ENCODE data around the gene SCIN. TPM values are rescaled to one million over a fixed set of nuclear protein-coding genes. Genes with fewer than 3 reads are reported as not detected.
"Not testable (repeated sequence)": the region's sequence is repeated elsewhere in the genome, so short reads cannot be mapped to it uniquely, and the experiment has no call there.

Gene SCIN
- total RNA-seq, 1 donor from 2014 or later: 0.26 TPM

- DNase-seq (ENCODE audit: low read depth) (no peak), FAIRE-seq (no peak)
- no peaks in the 10 kb centered on the region for H3K36me3 ChIP-seq (ENCODE audit: control insufficient read depth, insufficient read depth, low read length)
- H3K27me3 ChIP-seq (ENCODE audit: control insufficient read depth, insufficient read depth, low read length): no peaks in the 10 kb centered on the region
- no peak for TF ChIP-seq CTCF (IDR thresholded peaks at IDR 0.05; ENCODE audit: insufficient read depth, low read length, severe bottlenecking)
- H3K4me3 ChIP-seq (ENCODE audit: low read depth, low read length): no peak overlapping the region
Observed at GRCh38 chr7:12661581-12661980, 91.1 kb downstream of the SCIN start.

GRCh38 chr7:12670000-12670729, 99.6 kb downstream of the SCIN start:
- DNase-seq (ENCODE audit: low read depth): no peak
- no peak for TF ChIP-seq CTCF (IDR thresholded peaks at IDR 0.05; ENCODE audit: insufficient read depth, low read length, severe bottlenecking)
- Histone ChIP-seq H3K27me3 (ENCODE audit: control insufficient read depth, insufficient read depth, low read length) (no peaks in the 10 kb centered on the region), H3K4me3 (ENCODE audit: low read depth, low read length) (no peak overlapping the region), H3K36me3 (ENCODE audit: control insufficient read depth, insufficient read depth, low read length) (no peaks in the 10 kb centered on the region)
- FAIRE-seq: no peak

GRCh38 chr7:12670743-12671520, 100.4 kb downstream of the SCIN start:
- Histone ChIP-seq H3K4me3 (ENCODE audit: low read depth, low read length) (no peak overlapping the region), H3K36me3 (ENCODE audit: control insufficient read depth, insufficient read depth, low read length) (no peaks in the 10 kb centered on the region), H3K27me3 (ENCODE audit: control insufficient read depth, insufficient read depth, low read length) (no peaks in the 10 kb centered on the region)
- no peak for TF ChIP-seq CTCF (IDR thresholded peaks at IDR 0.05; ENCODE audit: insufficient read depth, low read length, severe bottlenecking)
- DNase-seq (ENCODE audit: low read depth) (no peak), FAIRE-seq (no peak)

- H3K4me3 ChIP-seq (ENCODE audit: low read depth, low read length); FAIRE-seq; DNase-seq (ENCODE audit: low read depth): not testable (repeated sequence)
Observed at GRCh38 chr7:12673436-12673835, 102.9 kb downstream of the SCIN start.

GRCh38 chr7:12674053-12674452, 103.5 kb downstream of the SCIN start:
- Histone ChIP-seq H3K36me3 (ENCODE audit: control insufficient read depth, insufficient read depth, low read length) (no peaks in the 10 kb centered on the region), H3K4me3 (ENCODE audit: low read depth, low read length) (no peak overlapping the region), H3K27me3 (ENCODE audit: control insufficient read depth, insufficient read depth, low read length) (no peaks in the 10 kb centered on the region)
- DNase-seq (ENCODE audit: low read depth) (peak; percentile 72), FAIRE-seq (no peak)
- no peak for TF ChIP-seq CTCF (IDR thresholded peaks at IDR 0.05; ENCODE audit: insufficient read depth, low read length, severe bottlenecking)

More at GRCh38 chr7:12673436-12673835, 102.9 kb downstream of the SCIN start:
- not testable (repeated sequence) for H3K36me3 ChIP-seq (ENCODE audit: control insufficient read depth, insufficient read depth, low read length); H3K27me3 ChIP-seq (ENCODE audit: control insufficient read depth, insufficient read depth, low read length)

GRCh38 chr7:12674861-12675260, 104.3 kb downstream of the SCIN start:
- Histone ChIP-seq H3K36me3 (ENCODE audit: control insufficient read depth, insufficient read depth, low read length) (no peaks in the 10 kb centered on the region), H3K4me3 (ENCODE audit: low read depth, low read length) (no peak overlapping the region), H3K27me3 (ENCODE audit: control insufficient read depth, insufficient read depth, low read length) (no peaks in the 10 kb centered on the region)
- peak; percentile 46 for TF ChIP-seq CTCF (IDR thresholded peaks at IDR 0.05; ENCODE audit: insufficient read depth, low read length, severe bottlenecking)
- DNase-seq (ENCODE audit: low read depth): peak; percentile 42
- FAIRE-seq: no peak
